Activated T-cell treated with anti-CD3 and anti-CD28 coated beads for 4 hours (primary cell): ENCODE data around the gene LY6G5C.

ENCODE experiments used
- DNase-seq: peaks from one replicate; pipeline ENCODE4 v3.0.0-alpha.2; 2020

Gene LY6G5C

GRCh38 chr6:31660381-31661261, 20.2 kb downstream of the LY6G5C start, which contains the start of gene C6orf47:
TSS of gene C6orf47 (minus strand) at chr6:31660778. CDS start at chr6:31659947, 831 bp downstream.
- DNase-seq, result peak; percentile 70

- DNase-seq, result no peak
Observed at GRCh38 chr6:31659649-31660380, 21.1 kb downstream of the LY6G5C start.

DNA sequence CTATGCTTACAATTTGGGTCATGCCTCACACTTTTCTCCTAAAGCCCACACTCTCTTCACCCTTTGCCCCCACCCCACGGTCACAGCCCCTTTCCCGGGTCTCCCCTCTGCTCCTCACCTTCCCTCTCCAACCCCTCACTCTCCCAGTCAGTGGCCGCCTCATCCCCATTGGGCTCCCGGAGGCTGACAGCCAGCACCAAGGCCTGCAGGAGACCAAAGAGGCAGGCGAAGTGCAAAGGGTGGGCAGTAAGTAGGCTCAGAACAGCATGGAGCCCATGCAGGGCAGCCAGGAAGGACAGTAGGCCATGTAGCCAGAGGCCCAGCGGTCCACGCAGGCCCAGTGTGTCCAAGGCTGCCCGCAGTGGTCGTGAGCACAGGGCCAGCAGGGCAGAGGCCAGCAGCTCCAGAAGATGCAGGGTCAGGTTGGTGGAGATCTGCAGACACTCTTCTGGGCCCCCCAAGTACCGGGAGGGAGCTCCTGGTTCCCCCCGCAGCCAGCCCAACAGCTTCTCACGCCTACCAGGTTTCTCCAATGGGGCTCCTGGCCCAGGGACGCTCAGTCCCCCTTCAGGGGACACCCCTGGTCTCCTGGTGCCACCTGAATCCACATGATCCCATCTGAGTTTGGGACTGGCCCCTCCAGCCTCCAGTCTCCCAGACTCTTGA, 21.8 kb downstream of the LY6G5C start:
- DNase-seq, result no peak

DNA sequence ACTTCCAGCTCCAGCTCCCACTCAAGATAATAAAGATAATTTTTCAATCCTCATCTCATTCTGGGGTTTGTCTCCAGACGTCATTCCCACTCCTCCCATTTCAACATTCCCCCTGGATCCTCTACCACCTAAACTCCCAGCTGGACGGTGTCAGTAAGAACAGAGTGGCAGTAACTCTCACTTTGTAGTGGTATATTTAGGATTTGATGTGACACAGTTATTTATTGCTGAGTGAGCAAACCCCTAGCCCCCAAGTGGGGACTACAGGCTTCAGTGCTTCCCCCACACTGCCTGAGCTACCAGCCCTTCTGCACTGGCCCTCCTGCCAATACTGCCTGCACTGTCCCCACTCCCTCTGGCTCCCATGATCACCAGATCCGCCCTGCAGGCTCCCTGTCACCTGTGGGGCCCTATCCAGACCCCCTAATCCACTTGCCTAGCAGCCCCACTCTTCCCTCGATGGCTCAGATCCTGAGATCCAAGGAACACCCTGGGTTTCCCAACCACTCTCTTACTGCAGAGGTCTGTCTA, 22.6 kb downstream of the LY6G5C start:
- no peak for DNase-seq

DNA sequence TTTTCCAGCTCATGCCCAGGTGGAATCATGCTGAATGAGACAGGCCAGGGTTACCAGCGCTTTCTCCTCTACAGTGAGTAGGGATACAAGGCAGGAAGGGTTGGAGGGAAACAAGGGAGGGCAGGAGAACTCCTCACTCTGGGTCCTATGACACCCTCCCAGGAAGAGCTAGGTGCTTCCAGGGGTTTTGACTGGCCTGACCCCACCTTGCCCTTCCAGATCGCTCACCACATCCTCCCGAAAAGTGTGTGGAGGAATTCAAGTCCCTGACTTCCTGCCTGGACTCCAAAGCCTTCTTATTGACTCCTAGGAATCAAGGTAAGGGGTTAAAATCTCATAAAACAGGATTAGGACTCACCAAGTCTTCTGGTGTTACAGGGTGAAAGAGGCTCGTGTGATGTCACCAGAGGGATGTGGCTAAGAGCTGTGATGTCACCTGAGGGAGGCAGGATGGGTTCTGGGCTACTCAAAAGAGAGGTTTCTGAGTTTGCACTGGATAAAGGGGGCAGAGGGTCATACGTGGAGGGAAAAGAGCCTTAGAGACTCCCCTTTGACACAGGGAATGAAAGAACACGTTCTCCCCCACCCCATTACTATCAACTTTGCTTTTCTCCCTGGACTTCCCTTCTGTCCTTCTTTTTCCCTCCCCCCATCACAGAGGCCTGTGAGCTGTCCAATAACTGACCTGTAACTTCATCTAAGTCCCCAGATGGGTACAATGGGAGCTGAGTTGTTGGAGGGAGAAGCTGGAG, 23.3 kb downstream of the LY6G5C start:
- DNase-seq, result no peak

- DNase-seq, result no peak
Observed at GRCh38 chr6:31655349-31656237, 25.3 kb downstream of the LY6G5C start, which contains the start of gene APOM. TSS of gene APOM (plus strand) at chr6:31655894. CDS start at chr6:31655967, 73 bp downstream.

GRCh38 chr6:31654574-31655348, 26.1 kb downstream of the LY6G5C start:
- DNase-seq, result no peak

- peak; percentile 83 for DNase-seq
Observed at GRCh38 chr6:31652925-31653724, 27.7 kb downstream of the LY6G5C start.

- no peak for DNase-seq
Observed at GRCh38 chr6:31651602-31652191, 29.2 kb downstream of the LY6G5C start.

GRCh38 chr6:31645325-31645724, 35.5 kb downstream of the LY6G5C start:
- no peak for DNase-seq

DNA sequence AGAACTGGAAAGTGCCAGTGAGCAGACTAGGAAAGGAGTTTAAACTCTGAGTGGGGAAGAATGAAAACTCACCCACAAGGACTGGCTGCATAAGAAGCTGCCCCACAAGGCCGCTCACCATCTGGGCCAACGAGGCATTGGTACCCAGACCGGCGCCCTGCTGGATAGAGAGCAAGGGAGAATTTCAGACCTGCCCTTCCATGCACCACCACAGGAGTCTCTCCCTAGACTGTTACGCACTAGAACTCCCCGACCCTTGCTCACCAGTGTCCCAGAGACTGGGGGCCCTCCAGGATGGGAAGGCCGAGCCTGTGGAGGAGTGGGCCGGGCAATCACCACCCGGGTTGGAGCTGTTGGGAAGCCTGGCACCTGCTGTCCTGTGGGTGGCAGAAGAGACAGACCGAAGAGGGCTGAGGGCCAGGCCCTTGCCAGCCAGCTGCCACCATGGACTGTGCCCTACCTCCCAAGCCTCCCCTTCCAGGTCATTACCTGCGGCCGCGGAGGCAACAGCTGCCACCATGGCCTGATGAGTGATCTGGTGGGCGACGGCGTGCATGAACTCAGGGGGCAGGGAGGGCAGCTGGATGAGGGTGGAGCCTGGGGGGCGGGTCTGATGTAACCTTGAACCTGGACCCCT, 36.9 kb downstream of the LY6G5C start:
- no peak for DNase-seq

GRCh38 chr6:31642798-31643570, 37.9 kb downstream of the LY6G5C start:
- DNase-seq, result no peak

- no peak for DNase-seq
Observed at GRCh38 chr6:31641370-31641769, 39.5 kb downstream of the LY6G5C start.

- no peak for DNase-seq
Observed at GRCh38 chr6:31640612-31641011, 40.3 kb downstream of the LY6G5C start.

DNA sequence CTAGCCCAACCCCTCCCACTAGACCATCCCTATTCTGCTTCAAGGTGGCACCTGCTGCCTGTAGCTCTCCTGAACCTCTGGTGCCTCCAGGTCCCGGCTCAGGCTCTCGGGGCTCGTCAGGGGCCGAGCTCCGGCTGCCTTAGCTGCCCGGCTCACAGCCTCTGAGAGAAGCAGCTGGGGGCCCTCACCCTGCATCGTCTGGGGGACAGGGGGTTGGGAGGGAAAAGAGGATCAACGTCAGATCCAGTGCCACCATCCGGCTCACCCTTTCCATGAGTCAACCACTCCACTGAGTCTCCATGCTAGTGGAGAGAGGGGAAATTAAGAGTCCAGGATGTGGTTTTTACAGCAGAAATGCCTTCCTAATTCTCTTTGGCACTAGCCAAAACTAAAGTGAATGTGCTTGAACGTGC, 41.4 kb downstream of the LY6G5C start:
- no peak for DNase-seq

DNA sequence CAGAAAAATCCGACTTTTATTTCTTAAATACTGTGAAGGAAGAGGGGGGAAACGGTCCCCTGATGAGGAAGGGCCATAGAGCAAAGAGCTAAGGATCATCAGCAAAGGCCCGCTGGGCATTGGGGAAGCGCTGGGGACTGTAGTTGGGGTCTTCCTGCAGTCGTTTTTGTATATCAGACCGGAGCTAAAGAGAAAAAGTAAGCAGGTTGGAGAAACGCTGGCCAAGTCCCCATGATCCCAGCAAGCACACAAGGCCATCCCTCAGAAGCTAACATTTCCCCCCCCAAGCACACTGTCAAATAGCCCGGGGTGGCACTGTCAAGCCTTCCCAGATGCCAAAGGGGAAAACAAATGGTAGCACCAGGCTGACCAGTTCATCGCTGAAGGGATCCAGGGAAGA, 41.8 kb downstream of the LY6G5C start:
- no peak for DNase-seq

DNA sequence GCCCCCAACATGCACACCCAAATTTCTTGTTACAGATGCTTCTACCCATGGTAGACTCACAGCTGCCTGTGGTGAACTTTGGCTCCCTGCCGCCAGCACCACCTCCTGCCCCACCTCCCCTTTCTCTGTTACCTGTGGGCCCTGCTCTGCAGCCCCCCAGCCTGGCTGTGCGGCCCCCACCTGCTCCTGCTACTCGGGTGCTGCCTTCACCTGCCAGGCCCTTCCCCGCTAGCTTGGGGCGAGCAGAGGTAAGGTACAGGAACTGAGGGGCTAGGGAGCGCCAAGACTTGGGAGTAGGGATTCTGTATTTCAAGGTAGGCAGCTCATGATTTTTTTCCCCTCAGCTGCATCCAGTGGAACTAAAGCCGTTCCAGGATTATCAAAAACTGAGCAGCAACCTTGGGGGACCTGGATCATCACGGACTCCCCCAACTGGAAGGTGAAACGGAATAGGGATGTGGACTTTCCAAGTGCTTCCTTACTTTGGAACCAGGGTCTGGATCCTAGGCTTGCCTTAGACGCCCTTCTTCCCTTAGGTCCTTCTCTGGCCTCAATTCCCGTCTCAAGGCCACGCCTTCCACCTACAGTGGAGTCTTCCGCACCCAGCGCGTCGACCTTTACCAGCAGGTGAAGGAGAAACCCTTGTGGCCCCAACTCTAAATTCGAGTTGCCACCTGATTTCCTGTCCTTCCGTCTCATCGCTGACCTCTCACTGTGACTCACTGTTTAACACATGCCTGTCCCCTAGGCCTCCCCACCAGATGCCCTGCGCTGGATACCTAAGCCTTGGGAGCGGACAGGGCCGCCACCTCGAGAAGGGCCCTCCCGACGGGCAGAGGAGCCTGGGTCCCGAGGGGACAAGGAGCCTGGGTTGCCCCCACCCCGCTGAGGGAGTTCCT, 43.9 kb downstream of the LY6G5C start:
- DNase-seq, result no peak
